Measurements from ENCODE around the gene SLC6A15. TPM values are rescaled to one million over a fixed set of nuclear protein-coding genes. Genes with fewer than 3 reads are reported as not detected.
A peak's percentile ranks its signal among the peaks of the same experiment; 100 is the strongest.

Gene SLC6A15
- polyA plus RNA-seq, 2 donors: 2.0 to 2.6 TPM

DNA sequence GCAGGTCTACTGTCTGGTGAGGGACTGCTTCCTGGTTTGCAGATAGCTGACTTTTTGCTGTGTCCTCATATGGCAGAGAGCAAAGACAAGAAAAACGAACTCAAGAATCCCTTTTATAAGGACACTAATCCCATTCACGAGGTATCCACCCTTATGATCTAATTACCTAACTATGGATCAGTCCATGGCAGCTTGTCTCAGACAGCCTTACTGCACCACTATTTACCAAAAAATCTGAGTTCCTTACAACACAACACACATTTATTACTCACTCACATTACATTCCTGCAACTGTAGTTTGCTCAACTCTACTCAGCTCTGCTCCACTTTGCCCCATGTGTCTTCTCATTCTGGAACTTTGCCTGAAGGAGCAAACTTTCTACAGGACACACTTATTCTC is 10.1 kb upstream of the SLC6A15 start:
- Histone ChIP-seq H3K27me3 (ENCODE audit: control insufficient read depth in 1 of 2, insufficient read depth in 2 of 2, low read length in 2 of 2) (no peaks in the 10 kb centered on the region), H3K4me1 (ENCODE audit: control insufficient read depth in 2 of 2, insufficient read depth in 2 of 2, low read length in 1 of 2) (no peaks in the 10 kb centered on the region), H3K36me3 (ENCODE audit: control insufficient read depth in 2 of 2, insufficient read depth in 2 of 2, low read length in 1 of 2) (no peaks in the 10 kb centered on the region), H3K4me3 (ENCODE audit: low read depth in 1 of 2, low read length in 2 of 2) (no peak overlapping the region), H3K27ac (ENCODE audit: low read depth in 2 of 2, low read length in 1 of 2) (no peak overlapping the region), H3K9me3 (ENCODE audit: control insufficient read depth in 2 of 2, insufficient read depth in 1 of 2, low read depth in 1 of 2, low read length in 1 of 2) (no peaks in the 10 kb centered on the region)
- 41 to 53% methylated on average over 2 of the region's 2 CpGs for WGBS, 2 donors

DNA sequence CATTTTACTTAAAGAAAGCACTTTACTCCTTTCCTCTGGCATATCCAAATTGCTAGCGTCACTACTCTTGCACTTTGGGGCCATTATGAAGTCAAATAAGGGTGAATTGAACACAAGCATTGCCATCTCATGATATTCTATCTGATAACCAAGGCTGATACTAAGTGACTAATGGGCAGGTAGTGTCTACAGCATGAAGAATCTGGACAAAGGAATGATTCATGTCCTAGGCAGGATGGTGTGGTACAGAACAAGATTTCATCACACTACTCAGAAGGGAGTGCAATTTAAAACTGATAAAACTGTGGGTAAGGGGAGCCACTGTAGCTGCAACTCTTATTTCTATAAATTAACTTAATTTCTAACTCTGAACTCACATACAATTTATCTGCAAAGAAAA is 7.7 kb upstream of the SLC6A15 start:
- Histone ChIP-seq H3K36me3 (ENCODE audit: control insufficient read depth in 2 of 2, insufficient read depth in 2 of 2, low read length in 1 of 2) (no peaks in the 10 kb centered on the region), H3K9me3 (ENCODE audit: control insufficient read depth in 2 of 2, insufficient read depth in 1 of 2, low read depth in 1 of 2, low read length in 1 of 2) (no peaks in the 10 kb centered on the region), H3K27ac (ENCODE audit: low read depth in 2 of 2, low read length in 1 of 2) (no peak overlapping the region), H3K4me3 (ENCODE audit: low read depth in 1 of 2, low read length in 2 of 2) (no peak overlapping the region), H3K4me1 (ENCODE audit: control insufficient read depth in 2 of 2, insufficient read depth in 2 of 2, low read length in 1 of 2) (no peaks in the 10 kb centered on the region), H3K27me3 (ENCODE audit: control insufficient read depth in 1 of 2, insufficient read depth in 2 of 2, low read length in 2 of 2) (no peaks in the 10 kb centered on the region)
- WGBS, 2 donors: 79 to 84% methylated on average over 1 of the region's 1 CpG

DNA sequence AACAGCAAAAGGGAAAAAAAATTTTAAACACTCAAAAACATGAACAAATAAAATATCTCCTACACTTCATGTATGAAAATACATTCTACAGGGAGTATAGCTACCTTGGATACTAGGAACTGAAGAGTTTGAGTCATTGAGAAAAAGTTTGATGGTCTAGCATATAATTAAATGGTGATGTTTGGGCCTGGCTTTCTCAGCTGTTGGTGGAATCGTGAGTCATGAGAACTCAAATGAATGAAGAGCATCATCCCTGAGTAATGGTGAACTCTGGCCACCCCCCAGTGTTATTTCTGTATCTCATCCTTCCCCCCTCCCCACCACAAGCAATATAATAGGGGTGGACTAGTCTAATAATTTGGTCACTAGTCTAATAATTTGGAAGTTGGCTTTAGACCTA is 6.7 kb upstream of the SLC6A15 start:
- Histone ChIP-seq H3K4me1 (ENCODE audit: control insufficient read depth in 2 of 2, insufficient read depth in 2 of 2, low read length in 1 of 2) (no peaks in the 10 kb centered on the region), H3K4me3 (ENCODE audit: low read depth in 1 of 2, low read length in 2 of 2) (no peak overlapping the region), H3K27me3 (ENCODE audit: control insufficient read depth in 1 of 2, insufficient read depth in 2 of 2, low read length in 2 of 2) (no peaks in the 10 kb centered on the region), H3K27ac (ENCODE audit: low read depth in 2 of 2, low read length in 1 of 2) (no peak overlapping the region), H3K9me3 (ENCODE audit: control insufficient read depth in 2 of 2, insufficient read depth in 1 of 2, low read depth in 1 of 2, low read length in 1 of 2) (no peaks in the 10 kb centered on the region), H3K36me3 (ENCODE audit: control insufficient read depth in 2 of 2, insufficient read depth in 2 of 2, low read length in 1 of 2) (no peaks in the 10 kb centered on the region)
- WGBS, 2 donors: 75% methylated on average over 1 of the region's 1 CpG

DNA sequence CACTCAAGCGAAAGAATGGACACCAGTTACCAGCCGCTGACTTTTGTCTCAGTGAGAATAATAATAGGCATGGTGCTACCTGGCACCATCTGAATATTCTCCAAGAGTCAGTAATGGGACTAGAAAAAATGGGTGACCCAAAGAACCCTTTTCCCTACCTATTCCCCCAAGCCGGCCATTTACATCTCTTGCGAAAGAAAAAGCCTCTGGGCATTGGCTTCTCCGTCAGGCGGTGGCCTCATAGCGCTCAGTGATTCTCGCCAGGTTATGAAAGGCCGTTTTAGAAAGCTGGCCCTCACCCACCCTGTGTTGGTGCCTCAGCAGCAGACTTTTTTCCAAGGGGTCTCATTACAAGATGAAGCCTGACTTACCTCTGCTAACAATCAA is 523 bp upstream of the SLC6A15 start:
- no peaks in the 10 kb centered on the region for H3K27me3 ChIP-seq (ENCODE audit: control insufficient read depth in 1 of 2, insufficient read depth in 2 of 2, low read length in 2 of 2)
- H3K4me1 ChIP-seq (ENCODE audit: control insufficient read depth in 2 of 2, insufficient read depth in 2 of 2, low read length in 1 of 2): peaks cover 5 to 14% of the 10 kb centered on the region in 2 donors
- H3K27ac ChIP-seq (ENCODE audit: low read depth in 2 of 2, low read length in 1 of 2): no peak overlapping the region
- 9 to 20% methylated on average over 9 of the region's 9 CpGs for WGBS, 2 donors
- H3K9me3 ChIP-seq (ENCODE audit: control insufficient read depth in 2 of 2, insufficient read depth in 1 of 2, low read depth in 1 of 2, low read length in 1 of 2): peaks cover 0 to 4% of the 10 kb centered on the region in 2 donors
- H3K4me3 ChIP-seq (ENCODE audit: low read depth in 1 of 2, low read length in 2 of 2): peak overlapping the region; percentile 57 to 66
- H3K36me3 ChIP-seq (ENCODE audit: control insufficient read depth in 2 of 2, insufficient read depth in 2 of 2, low read length in 1 of 2): no peaks in the 10 kb centered on the region

DNA sequence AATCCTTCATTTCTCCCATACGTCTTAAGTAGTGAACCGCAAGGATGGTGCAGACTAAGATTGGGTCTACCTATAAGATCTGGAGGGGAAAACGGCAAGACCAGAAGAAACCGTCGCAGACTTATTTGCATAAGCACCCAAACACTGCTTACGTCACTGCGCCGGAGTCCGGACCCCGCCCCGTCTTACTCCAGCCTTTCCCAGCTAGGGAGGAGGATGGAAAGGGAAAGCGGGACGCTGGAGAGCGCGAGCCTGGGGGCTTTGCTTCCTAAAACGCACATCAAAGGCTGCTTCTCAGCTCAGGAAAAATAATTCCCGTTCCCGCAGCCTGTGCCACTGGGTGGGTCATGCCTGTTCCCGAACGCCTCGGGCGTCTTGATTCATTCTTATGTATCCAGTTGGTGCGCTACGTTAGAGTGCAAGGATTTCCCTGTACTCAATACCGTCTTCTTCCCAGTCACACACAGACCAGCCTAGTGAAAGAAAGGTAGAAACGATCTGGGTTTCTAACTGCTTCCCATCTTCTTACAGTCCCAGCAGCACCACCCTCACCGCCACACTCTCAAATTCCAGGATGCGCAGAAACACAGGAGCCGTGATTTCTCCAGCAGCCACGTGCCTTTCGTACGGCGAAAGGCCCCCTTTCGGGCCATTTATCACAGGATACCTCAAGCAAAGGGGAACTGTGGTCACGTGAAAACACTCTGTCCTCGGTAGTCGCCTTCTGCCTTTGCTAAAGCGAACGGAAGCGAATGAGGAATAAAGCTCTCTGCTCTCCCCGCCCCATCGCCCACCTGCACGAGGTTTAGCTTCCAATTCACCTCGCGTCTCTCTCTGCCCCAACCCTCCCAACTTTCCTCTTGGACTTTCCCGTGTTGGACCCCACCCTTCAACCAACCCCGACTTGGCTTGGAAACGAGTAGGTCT is 1.1 kb downstream of the SLC6A15 start:
- peak overlapping the region; percentile 8 to 51 for H3K27ac ChIP-seq (ENCODE audit: low read depth in 2 of 2, low read length in 1 of 2)
- H3K27me3 ChIP-seq (ENCODE audit: control insufficient read depth in 1 of 2, insufficient read depth in 2 of 2, low read length in 2 of 2): no peaks in the 10 kb centered on the region
- H3K4me3 ChIP-seq (ENCODE audit: low read depth in 1 of 2, low read length in 2 of 2): peak overlapping the region; percentile 57 to 66
- peaks cover 5 to 14% of the 10 kb centered on the region in 2 donors for H3K4me1 ChIP-seq (ENCODE audit: control insufficient read depth in 2 of 2, insufficient read depth in 2 of 2, low read length in 1 of 2)
- H3K9me3 ChIP-seq (ENCODE audit: control insufficient read depth in 2 of 2, insufficient read depth in 1 of 2, low read depth in 1 of 2, low read length in 1 of 2): peaks cover 0 to 4% of the 10 kb centered on the region in 2 donors
- WGBS, 2 donors: 1 to 2% methylated on average over 48 of the region's 48 CpGs
- no peaks in the 10 kb centered on the region for H3K36me3 ChIP-seq (ENCODE audit: control insufficient read depth in 2 of 2, insufficient read depth in 2 of 2, low read length in 1 of 2)

DNA sequence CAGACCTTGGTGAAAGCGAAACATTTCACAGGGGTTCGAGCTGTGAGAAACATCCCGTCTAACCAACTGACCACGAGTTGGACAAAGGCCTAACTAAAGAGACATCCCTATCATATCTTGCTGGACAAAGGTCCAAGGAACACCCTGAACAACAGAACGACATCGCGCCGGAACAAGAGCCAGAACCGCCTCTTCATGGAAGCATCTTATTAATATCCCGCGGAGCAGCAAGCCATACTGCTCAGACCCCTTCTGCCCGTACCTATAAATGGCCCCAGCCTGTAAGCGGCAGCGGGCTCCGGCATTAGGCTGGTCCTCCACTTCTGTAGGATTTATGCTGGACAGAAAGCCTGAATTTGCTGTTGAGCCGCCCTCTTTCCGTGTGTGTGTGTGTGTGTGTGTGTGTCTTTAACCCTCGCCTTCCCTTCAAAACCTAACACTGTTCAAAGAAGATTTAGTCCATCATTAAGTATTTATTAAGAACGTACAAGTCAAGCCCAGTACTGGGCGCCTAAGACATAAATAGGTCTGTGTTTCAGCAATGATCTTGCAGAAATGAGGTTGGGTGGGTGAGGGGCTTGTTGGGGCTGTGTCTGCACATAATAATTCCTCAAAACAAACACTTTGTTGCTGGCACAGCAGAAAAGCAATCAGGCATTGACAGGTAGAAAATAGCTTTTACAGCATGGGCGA is 1.9 kb downstream of the SLC6A15 start:
- Histone ChIP-seq H3K4me3 (ENCODE audit: low read depth in 1 of 2, low read length in 2 of 2) (peak overlapping the region; percentile 57 to 66), H3K27ac (ENCODE audit: low read depth in 2 of 2, low read length in 1 of 2) (no peak overlapping the region), H3K4me1 (ENCODE audit: control insufficient read depth in 2 of 2, insufficient read depth in 2 of 2, low read length in 1 of 2) (peaks cover 5 to 14% of the 10 kb centered on the region in 2 donors), H3K9me3 (ENCODE audit: control insufficient read depth in 2 of 2, insufficient read depth in 1 of 2, low read depth in 1 of 2, low read length in 1 of 2) (peaks cover 0 to 4% of the 10 kb centered on the region in 2 donors), H3K36me3 (ENCODE audit: control insufficient read depth in 2 of 2, insufficient read depth in 2 of 2, low read length in 1 of 2) (no peaks in the 10 kb centered on the region), H3K27me3 (ENCODE audit: control insufficient read depth in 1 of 2, insufficient read depth in 2 of 2, low read length in 2 of 2) (no peaks in the 10 kb centered on the region)
- WGBS, 2 donors: 9 to 10% methylated on average over 21 of the region's 21 CpGs

DNA sequence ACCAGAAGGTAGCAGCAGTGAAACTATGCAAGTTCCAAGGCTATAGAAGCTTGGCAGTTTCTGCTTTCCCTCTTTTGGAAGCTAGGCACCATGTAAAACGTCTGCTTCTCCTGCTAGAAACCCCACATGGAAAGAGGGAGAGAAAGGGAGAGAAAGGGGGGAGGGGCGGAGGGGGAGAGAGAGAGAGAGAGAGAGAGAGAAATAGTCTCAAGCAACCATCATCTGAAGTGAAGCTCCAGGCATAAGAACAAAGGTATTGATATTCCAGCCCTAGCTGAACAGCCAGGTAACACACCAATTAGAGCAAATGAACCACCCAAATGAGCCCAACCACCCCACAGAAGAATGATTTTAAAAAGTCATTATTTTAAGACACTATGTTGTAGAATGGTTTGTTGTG is 8.5 kb downstream of the SLC6A15 start:
- no peak overlapping the region for H3K4me3 ChIP-seq (ENCODE audit: low read depth in 1 of 2, low read length in 2 of 2)
- H3K36me3 ChIP-seq (ENCODE audit: control insufficient read depth in 2 of 2, insufficient read depth in 2 of 2, low read length in 1 of 2): no peaks in the 10 kb centered on the region
- no peaks in the 10 kb centered on the region for H3K9me3 ChIP-seq (ENCODE audit: control insufficient read depth in 2 of 2, insufficient read depth in 1 of 2, low read depth in 1 of 2, low read length in 1 of 2)
- H3K4me1 ChIP-seq (ENCODE audit: control insufficient read depth in 2 of 2, insufficient read depth in 2 of 2, low read length in 1 of 2): no peaks in the 10 kb centered on the region
- H3K27ac ChIP-seq (ENCODE audit: low read depth in 2 of 2, low read length in 1 of 2): no peak overlapping the region
- 38 to 48% methylated on average over 2 of the region's 2 CpGs for WGBS, 2 donors
- H3K27me3 ChIP-seq (ENCODE audit: control insufficient read depth in 1 of 2, insufficient read depth in 2 of 2, low read length in 2 of 2): no peaks in the 10 kb centered on the region

DNA sequence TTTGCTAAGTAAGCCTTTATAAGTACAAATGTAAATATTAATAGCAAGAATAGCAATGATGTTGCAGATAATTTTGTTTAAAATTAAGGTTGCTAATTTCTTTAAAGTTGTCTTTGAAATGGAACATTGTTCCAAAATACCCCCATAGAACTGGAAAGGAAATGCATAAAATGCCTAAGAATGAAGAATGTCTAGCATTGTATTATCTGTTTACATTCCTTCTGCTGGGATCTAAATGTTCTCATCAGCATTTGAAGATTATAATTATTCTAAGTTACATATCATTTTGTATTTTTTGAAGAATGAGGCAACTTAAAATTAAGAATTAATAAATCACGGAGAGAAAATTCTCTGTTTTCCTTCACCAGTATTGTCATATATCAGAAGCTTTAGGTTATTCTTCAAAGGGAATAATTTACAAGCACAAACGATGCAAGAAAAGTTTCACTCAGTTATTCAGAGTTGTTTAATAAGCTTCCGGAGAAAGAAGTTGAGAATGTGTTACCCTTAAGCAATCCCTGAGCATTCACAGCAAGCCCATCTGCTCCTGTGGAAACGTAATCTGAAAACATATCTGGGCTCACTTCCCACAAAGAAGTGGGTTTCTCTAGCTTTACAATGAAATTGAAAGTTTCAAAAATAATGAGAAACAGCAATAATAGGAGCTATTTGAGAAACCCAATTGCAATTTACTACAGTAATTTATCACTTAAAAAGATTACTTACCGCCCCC is 21.3 kb downstream of the SLC6A15 start:
- WGBS, 2 donors: 70 to 80% methylated on average over 5 of the region's 5 CpGs
- no peaks in the 10 kb centered on the region for H3K27me3 ChIP-seq (ENCODE audit: control insufficient read depth in 1 of 2, insufficient read depth in 2 of 2, low read length in 2 of 2)

DNA sequence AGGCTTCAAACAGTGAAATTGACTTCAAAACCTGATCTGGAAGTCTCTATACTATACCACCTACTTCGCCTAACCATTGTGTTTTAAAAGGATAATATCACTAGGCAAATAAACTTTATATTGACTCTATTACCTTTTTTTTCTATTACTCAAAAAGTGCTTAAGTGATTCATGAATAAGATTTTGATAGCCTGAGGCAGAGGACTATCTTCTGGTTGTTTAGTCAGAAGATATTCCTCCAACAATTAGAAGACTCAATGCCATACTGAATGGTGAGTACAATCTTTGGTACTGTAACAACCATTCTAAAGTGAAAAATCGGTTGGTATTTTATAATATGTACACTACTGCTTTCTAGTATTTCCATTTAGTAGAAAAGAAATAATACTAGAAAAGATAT is 22.8 kb downstream of the SLC6A15 start:
- H3K4me3 ChIP-seq (ENCODE audit: low read depth in 1 of 2, low read length in 2 of 2): no peak overlapping the region
- 76 to 81% methylated on average over 2 of the region's 2 CpGs for WGBS, 2 donors
- H3K4me1 ChIP-seq (ENCODE audit: control insufficient read depth in 2 of 2, insufficient read depth in 2 of 2, low read length in 1 of 2): no peaks in the 10 kb centered on the region
- H3K36me3 ChIP-seq (ENCODE audit: control insufficient read depth in 2 of 2, insufficient read depth in 2 of 2, low read length in 1 of 2): no peaks in the 10 kb centered on the region
- no peaks in the 10 kb centered on the region for H3K9me3 ChIP-seq (ENCODE audit: control insufficient read depth in 2 of 2, insufficient read depth in 1 of 2, low read depth in 1 of 2, low read length in 1 of 2)
- H3K27ac ChIP-seq (ENCODE audit: low read depth in 2 of 2, low read length in 1 of 2): no peak overlapping the region
- no peaks in the 10 kb centered on the region for H3K27me3 ChIP-seq (ENCODE audit: control insufficient read depth in 1 of 2, insufficient read depth in 2 of 2, low read length in 2 of 2)

More for the DNA sequence above, 21.3 kb downstream of the SLC6A15 start:
- H3K9me3 ChIP-seq (ENCODE audit: control insufficient read depth in 2 of 2, insufficient read depth in 1 of 2, low read depth in 1 of 2, low read length in 1 of 2): no peaks in the 10 kb centered on the region
- H3K27ac ChIP-seq (ENCODE audit: low read depth in 2 of 2, low read length in 1 of 2): no peak overlapping the region
- H3K4me1 ChIP-seq (ENCODE audit: control insufficient read depth in 2 of 2, insufficient read depth in 2 of 2, low read length in 1 of 2): no peaks in the 10 kb centered on the region
- no peak overlapping the region for H3K4me3 ChIP-seq (ENCODE audit: low read depth in 1 of 2, low read length in 2 of 2)
- H3K36me3 ChIP-seq (ENCODE audit: control insufficient read depth in 2 of 2, insufficient read depth in 2 of 2, low read length in 1 of 2): no peaks in the 10 kb centered on the region

Data from esophagus (tissue), 2 donors.